HT-29 (cell line): ENCODE data around the gene FBXW4. TPM values are rescaled to one million over a fixed set of nuclear protein-coding genes. Genes with fewer than 3 reads are reported as not detected.
"Not testable (repeated sequence)": the region's sequence is repeated elsewhere in the genome, so short reads cannot be mapped to it uniquely, and the experiment has no call there.

Source experiments
- DNase-seq: peaks from one replicate; pipeline ENCODE4 v3.0.0-alpha.2; 2015; ENCODE audit warnings: low spot score
- total RNA-seq: library from RNA; depleted of rRNA; stranded (reverse); fragments of >200 nt; shearing (Covaris generic); gene quantifications from 2 replicates; pipeline ENCODE4 v1.2.3, GENCODE V29; 2014

The FBXW4 gene
- total RNA-seq, 1 experiment from 2014 or later = 19.1 TPM

- no peak for DNase-seq
Measured at GRCh38 chr10:101656890-101657289, 38.1 kb downstream of the FBXW4 start.

DNA sequence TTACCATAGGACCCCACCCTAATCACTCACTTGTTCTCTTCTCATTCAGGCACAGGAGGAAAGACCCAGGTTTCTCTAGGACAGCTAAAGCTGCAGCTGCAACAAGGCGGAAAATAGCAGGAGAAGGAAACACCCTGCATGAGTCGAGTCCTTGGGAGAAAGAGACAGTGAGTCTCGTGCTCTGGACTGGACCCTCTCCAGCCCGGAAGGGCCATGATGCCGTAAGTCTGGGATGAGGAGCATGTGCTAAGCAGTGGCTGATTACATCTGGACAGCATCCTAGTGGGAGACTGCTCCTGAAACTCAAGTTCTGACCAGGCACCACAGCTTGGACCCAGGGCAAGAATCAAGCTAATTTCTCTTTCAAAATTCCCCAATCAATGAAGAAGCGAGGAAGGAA, 39.4 kb downstream of the FBXW4 start:
- DNase-seq = no peak

DNA sequence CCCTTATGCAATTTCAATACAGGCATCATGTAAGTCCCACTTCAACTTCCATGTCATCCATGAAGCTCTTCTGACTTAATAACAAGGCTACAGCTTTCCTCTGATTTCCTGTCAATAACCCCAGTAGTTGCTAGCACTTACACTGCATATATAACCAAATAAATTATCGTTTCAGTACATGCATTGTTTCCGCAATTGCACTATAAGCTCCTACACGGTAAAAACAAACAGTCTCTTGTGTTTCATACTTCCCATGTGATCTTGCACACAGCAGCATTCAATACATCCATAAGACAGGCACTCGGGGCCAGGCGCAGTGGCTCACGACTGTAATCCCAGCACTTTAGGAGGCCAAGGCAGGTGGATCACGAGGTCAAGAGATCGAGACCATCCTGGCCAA, 41.4 kb downstream of the FBXW4 start:
- DNase-seq = no peak

- no peak for DNase-seq
Measured at GRCh38 chr10:101651336-101651735, 43.6 kb downstream of the FBXW4 start.

- no peak for DNase-seq
Measured at GRCh38 chr10:101650863-101651262, 44.1 kb downstream of the FBXW4 start.

GRCh38 chr10:101649525-101650085, 45.4 kb downstream of the FBXW4 start:
- DNase-seq = no peak

DNA sequence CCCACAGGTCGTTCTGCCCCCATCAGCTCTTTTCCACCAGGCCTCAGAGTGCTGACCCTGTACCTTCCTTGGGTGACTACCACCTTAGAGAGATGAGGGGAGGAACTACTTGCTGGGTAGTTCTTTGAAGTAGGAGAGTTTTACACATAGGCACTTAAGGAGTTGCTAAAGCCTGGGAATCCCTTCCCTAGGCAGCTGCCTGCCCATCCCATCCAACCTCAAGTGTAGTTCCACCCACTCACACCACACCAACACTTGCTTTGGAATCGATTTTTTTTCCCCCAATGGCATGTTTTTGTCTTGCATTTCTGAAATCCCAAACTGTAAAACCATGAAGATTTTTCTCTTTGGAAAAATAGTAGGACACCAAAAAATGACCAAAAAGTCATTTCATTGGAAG, 47.7 kb downstream of the FBXW4 start:
- DNase-seq = no peak

DNA sequence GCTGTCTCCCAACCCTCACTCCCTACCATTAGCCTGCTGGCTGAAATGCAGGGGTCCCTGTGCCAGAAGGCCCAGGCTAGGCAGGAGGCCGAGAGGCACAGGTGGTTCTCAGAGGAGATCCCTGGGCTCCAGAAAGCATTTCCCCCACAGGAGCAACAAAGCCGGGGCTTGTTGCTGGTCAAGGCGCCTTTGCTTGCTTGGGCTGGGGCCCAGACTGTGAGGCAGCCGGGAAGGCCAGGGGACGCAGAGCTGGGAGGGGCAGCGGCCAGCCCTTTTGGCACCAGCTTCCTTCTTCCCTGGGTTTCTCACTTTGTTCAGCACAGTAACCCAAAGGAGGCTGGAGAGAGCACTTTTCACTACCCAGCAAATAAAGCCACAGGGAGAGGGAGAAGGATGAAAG, 48.6 kb downstream of the FBXW4 start:
- no peak for DNase-seq

DNA sequence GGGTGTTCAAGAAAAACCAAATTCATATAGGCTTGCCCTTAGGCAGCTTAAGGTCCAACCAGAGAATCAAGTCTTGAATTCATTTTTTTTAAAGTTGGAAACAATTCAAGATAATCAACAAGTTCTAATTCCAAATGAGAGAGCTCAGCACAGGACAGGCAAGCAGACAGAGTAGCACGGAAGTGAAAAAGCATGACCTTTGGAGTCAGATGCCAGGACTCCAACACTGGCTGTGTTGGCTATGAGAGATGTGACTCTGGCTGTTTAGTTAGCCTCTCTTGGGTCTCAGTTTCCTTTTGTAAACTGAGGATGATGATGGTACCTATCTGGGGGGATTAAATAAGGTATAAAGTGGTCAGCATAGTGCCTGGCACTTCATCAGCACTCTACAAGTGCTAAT, 49.3 kb downstream of the FBXW4 start:
- no peak for DNase-seq

- no peak for DNase-seq
Measured at GRCh38 chr10:101644002-101644401, 51.0 kb downstream of the FBXW4 start.

GRCh38 chr10:101643546-101643945, 51.4 kb downstream of the FBXW4 start:
- DNase-seq = no peak

GRCh38 chr10:101639141-101639900, 55.6 kb downstream of the FBXW4 start:
- no peak for DNase-seq

- DNase-seq = not testable (repeated sequence)
Measured at GRCh38 chr10:101633510-101633909, 61.5 kb downstream of the FBXW4 start.

DNA sequence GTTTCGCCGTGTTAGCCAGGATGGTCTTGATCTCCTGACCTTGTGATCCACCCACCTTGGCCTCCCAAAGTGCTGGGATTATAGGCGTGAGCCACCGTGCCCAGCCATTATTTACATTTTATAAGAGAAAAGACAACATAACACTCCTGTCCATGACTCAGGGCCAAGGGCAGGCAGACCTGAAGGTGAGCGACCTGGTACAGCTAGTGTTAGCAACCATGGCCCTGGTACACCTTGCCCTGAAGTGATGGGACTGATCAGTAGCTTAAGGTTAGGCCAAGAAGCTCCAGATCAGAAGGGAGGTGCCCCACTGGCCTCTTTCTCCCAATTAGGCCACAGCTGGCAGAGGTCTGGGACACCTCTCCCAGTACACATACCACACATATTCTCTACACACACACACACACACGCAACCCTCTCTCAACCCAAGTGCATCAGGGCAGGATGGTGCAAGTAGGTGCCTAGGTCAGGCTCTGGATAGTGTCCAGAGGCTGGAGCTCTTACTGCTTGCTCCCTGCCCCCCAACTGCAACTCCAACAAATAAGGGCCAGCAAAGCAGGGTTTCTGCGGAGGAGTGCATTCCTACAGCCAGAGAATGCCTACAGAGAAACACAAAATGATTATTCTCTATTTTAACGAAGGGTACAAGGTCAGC, 63.0 kb downstream of the FBXW4 start:
- no peak for DNase-seq

DNA sequence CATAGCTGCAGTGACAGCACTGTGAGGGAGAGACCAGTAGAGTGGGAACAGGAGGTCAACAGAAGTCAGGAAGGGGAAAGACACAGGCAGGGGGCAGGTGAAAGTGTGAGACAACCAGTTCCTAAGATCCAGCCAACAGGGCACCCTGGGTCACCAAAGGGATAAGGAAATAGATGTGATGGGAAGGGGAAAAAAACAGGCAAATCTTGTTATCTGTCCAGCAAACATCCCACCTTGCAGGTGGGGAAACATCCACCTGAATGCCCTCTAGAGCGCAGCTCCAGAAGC, 64.4 kb downstream of the FBXW4 start:
- DNase-seq = no peak

DNA sequence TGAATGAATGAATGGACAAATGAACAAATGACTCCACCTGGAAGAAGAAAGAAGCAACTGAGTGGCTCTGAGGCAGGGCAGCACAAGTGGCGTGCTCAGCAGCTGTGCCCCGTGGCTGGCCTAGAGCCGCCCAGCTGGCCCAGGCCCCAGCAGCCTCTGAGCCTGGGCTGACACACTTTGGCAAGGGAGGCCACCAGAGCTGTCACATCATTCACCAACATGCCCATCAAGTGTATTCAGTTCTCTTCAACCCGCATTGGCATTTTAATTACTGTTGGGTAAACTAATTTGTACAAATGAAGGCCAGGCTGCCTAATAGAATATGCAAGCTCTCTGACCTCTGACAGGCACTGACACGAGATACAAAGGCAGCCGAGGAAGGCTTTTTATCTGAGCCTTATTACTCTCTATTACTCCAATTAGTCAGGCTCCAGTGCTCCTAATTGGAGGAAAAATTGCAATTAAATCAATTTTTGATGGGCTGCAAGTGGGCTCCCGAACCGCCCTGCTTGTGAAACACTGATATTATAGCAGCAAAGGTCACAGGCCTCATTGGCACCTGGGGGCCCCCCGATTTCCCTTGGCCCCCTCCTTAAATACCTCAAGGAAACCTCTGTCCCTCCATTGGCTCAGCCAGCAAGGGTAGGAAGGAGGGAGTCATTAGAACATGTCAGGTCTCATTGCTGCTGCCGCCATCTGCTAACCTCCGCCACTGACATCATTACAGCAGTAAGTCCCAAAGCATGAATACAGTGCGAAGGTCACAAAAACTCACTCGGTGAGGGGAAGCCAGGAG, 64.9 kb downstream of the FBXW4 start:
- no peak for DNase-seq

DNA sequence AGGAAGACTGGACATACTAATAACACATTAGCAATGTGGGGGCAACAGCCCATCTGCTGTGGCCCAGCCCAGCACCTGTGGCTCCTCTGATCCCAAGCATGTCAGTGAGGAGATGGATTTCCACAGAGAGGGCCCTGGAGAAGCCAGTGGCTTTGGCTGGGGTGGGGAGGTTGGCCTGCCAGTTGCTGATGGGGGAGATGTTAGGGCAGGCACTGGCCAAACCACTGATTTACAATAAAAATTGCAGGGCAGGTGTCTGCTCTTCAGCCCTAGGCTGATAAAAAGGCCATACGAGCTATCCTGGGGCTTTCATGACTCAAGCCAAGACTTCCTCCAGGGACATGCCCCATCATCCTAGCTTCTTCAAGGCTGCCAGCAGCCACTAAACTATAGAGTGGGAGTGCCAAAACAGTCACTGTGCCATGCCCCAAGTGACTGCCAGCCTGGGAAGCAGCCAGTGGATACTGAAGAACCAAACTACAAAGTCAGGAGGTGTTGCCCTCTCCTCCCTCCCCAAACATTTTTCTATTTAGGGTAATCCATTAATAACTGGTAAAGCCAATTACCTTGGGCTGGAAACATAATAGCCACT, 69.1 kb downstream of the FBXW4 start:
- no peak for DNase-seq

DNA sequence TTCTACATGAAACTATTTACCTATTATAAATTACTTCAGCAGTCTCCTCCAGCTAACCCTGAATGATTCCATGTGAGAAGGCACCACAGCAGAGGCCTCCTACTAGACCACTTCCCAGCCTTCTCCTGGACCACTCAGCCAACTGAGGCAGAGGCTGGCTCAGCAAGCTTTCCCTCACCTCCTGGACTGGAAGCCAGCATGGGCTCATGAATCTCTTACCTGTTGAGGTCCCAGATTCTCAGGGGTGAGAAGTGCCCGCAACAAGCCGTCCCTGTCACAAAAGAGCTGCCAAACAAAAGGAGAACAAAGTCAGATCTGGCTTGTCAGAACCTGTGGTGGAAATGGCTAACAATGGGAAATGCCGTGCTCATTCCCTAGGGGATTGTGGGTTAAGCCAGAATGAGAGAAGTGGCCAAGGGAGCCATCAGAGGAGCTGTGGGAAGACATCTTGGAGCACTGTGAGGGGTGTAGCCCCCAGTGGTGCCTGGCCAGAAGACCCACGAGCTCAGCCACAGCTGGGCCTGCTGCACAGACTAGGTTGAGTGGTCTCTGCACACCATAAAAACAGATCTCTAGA, 70.4 kb downstream of the FBXW4 start:
- DNase-seq = no peak

DNA sequence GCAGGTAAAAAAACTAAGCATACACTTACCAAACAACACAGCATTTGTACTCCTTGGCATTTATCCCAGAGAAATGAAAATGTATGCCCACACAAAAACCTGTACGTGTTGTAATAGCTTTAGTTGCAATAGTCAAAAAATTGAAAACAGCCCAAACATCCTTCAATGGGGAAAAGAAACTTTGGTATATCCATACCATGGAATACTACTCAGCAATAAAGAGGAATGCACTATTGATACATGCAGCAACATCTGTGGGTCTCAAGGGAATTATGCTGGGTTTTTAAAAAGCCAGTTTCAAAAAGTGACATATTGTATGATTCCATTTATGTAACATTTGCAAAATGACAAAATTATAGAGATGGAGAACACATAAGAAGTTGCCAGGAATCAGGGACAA, 71.4 kb downstream of the FBXW4 start:
- no peak for DNase-seq

GRCh38 chr10:101619983-101620382, 75.0 kb downstream of the FBXW4 start:
- no peak for DNase-seq

GRCh38 chr10:101618871-101619270, 76.1 kb downstream of the FBXW4 start:
- DNase-seq = no peak
